Tibial nerve (tissue), 4 donors: ENCODE results near the gene C9orf50.

Experiments
- CTCF ChIP-seq, 5 experiments: fragments of 200-600 bp in 3 of 5; fragments of 450-650 bp in 2 of 5; sonication (generic) in 3 of 5; IDR thresholded peaks; one replicate each; pipeline ENCODE4 v1.5.1; 2016 to 2019; ENCODE audit warnings: antibody characterized with exemption in 5 of 5, mild to moderate bottlenecking in 3 of 5, moderate library complexity in 2 of 5
- EP300 ChIP-seq, 2 donors: sonication (generic); formaldehyde crosslinking; IDR thresholded peaks; one replicate each; pipeline ENCODE4 v1.6.1; 2017; ENCODE audit warnings: antibody characterized with exemption in 2 of 2, mild to moderate bottlenecking in 1 of 2
- POLR2A ChIP-seq, 2 donors: fragments of 450-650 bp; IDR thresholded peaks; one replicate each; pipeline ENCODE4 v1.6.1; 2017; ENCODE audit warnings: antibody characterized with exemption in 2 of 2, mild to moderate bottlenecking in 2 of 2, moderate library complexity in 2 of 2

GRCh38 chr9:129626625-129627284, 5.9 kb upstream of the C9orf50 start:
- TF ChIP-seq CTCF (IDR thresholded peaks at IDR 0.05) (no peak), EP300 (IDR thresholded peaks at IDR 0.05) (no peak), POLR2A (IDR thresholded peaks at IDR 0.05) (no peak)
